NCI-H187 treated with DMSO at 0.1 percent for 48 hours (cell line): ENCODE measurements around the gene LRRFIP2.
"Not testable (repeated sequence)": the region's sequence is repeated elsewhere in the genome, so short reads cannot be mapped to it uniquely, and the experiment has no call there.

Experiments
- DNase-seq: peaks from one replicate; lab custom pipeline; 2025; lab: John Stamatoyannopoulos, UW

LRRFIP2 gene

DNA sequence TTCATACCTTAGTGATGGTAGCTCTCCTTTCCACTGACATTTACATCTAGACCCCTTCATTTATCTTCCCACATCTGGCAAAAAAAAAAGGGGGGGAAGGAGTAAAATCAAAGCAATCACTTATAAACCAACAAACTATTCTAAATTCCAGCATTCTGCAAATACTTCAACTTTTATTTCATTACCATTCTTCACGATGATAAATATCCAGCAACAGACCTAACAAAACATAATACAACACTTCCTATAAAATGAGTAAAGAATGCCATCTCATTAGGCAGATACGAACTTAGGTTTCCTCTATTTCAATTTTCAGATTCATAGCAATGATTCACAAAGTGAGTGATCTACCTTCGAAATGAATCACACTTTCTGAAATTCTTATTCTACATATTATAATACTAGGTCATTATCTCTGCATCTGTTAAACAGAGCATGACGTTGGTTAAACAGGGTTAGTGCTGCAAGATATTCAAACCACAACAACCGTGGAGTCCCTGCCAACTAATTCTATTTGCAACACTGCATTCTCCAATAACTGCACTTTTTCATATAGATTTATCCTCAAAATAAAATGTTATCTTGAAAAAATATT lies at the start of gene LRRFIP2:
Gene LRRFIP2, minus strand, starts transcription at position 51 of the 595 bp plus-strand sequence. CDS start 25,599 bp downstream, outside the sequence.
- no peak for DNase-seq

GRCh38 chr3:37223576-37223975 lies 49.2 kb upstream of the LRRFIP2 start:
- DNase-seq = no peak

DNA sequence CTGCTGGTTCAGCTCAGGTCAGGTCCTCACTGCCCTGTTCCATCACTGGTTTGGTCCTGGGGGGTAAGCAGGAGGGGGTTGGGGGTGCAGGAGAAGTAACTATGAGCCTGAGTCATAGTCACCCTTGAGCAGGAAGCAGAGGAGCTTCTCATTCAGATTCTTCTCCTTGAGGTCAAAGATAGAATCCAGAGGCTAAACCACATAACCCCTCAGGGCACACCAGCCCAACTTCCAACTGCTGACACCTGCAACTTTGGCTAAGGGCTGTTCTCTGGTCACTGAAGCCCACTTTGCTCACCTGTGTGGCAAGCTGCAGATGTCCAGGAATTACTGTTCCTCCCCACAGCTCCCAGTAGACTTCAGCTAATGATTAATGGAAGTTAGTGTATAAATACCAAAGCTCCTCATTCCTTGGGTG lies 48.8 kb upstream of the LRRFIP2 start:
- no peak for DNase-seq

DNA sequence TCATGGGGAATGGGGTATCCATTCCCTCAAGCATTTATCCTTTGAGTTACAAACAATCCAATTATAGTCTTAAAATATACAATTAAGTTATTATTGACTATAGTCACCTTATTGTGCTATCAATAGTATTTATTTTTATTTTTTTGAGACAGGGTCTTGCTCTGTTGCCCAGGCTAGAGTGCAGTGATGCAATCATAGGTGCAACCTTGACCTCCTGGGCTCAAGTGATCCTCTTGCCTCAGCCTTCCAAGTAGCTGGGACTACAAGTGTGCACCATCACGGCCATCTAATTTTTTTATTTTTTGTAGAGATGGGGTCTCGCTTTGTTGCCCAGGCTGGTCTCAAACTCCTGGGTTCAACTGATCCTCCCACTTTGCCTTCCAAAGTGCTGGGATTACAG lies 48.2 kb upstream of the LRRFIP2 start:
- DNase-seq = not testable (repeated sequence)

- DNase-seq = no peak
These were observed 47.0 kb upstream of the LRRFIP2 start for GRCh38 chr3:37221407-37221806.

DNA sequence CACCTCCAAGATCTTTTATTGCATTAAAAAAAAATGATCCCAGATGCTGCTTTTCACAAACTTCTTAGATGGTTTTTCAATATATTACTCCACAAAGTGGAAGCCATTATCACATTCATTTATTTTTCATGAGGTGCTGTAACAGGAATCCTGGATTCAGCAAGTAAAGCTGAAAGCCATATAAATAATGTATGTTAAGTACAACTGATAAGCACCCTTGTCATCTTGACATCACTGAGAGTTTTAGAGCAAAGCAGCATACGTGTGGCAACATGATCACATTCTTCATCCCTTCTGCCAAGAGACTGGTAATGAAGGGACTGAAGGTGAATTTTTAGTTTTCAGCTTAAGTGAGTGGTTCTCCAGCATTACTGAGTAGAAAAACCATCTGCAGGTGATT lies 44.9 kb upstream of the LRRFIP2 start:
- peak; percentile 83 for DNase-seq

DNA sequence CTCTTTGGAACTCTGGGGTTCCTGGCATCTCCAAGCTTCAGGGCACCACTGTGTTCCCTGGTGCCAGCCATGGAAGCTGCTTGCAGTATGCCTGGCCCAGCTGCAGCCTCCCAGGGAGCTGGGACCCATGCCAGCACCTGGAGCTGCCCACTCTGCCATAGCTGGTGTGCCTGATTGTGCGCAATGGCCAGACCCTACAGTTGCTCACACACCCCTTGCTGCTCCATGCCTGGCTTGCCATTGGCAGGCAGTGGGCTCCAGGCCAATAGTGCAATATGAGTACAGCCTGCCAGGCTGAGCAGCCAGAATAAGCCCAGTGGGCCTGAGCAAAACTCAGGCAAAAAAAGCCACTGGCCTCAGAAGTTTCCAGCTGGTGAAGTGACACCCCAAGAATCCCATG lies 43.8 kb upstream of the LRRFIP2 start:
- DNase-seq = no peak

DNA sequence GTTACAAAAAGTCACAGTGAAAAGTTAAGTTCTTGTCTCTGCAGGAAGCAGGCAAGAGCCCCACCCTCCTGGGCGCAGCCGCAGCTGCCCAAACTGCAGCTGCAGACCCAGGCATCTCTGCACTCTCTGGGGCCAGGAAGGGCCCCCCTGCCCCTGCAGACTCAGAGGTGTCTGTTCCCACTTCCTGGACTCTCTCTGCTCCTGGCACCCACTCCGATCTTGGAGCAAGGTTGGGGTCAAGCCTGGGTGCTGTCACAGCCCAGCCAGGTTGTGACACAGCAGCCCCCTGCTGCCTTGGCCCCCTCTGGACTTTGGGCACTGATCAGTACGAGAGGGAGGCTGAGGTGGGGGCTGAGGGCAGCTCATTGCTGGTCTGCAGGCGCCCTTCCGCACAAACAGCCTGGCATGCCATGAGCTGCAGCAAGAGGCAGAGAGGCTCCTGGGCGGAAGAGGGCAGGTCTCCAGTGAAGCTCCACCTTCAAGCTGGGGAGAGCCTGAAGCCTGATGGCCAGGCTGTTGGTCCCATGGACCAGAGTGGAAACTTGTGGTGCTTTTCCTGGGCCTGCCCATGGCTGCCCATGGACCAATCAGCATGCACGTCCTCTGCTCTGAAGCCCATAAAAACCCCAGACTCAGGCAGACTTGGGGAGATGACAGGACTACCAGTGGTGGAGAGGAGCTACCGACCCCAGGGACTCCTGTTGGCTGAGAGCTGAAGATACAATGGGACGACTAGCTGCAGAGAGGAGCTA lies 42.9 kb upstream of the LRRFIP2 start:
- no peak for DNase-seq

GRCh38 chr3:37216597-37217097 lies 42.3 kb upstream of the LRRFIP2 start:
- no peak for DNase-seq

DNA sequence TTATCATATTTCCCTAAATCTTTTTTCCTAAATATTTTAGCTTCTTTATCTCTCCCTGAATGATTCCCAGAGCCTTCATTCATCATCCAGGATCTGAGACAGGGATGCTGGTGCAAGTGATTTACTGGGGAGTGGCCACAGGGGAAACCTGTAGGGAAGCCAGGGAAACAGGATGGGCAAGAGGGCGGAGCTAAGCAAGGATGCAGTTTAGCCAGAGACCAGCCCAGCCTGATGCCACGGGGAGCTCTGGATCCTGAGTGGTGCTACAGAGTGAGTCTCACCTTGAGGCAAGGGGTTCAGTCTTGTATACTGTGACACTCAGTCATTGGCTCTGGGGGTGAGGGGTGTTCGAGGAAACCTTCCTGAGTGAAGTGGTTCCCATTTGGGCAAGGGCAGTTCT lies 39.7 kb upstream of the LRRFIP2 start:
- DNase-seq = no peak

DNA sequence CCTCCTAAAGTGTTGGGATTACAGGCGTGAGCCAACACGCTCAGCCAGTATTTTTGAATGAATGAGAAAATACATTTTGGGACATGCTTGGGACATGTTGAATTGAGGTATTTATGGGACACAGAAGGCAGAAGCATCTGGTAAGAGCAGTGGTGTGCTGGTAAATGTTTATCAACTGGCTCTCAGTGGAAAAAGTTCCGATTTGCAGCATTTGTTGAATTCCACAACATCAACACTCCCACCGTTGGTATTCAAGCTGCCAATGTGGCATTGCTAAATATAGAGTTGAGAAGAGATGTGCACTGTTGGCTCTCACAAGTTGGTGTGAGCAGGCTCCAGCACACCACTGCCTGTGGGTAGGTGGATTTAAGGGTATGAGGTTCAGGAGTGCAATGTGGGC lies 35.8 kb upstream of the LRRFIP2 start:
- no peak for DNase-seq

- DNase-seq = not testable (repeated sequence)
These were observed 34.2 kb upstream of the LRRFIP2 start for GRCh38 chr3:37208576-37208975.

DNA sequence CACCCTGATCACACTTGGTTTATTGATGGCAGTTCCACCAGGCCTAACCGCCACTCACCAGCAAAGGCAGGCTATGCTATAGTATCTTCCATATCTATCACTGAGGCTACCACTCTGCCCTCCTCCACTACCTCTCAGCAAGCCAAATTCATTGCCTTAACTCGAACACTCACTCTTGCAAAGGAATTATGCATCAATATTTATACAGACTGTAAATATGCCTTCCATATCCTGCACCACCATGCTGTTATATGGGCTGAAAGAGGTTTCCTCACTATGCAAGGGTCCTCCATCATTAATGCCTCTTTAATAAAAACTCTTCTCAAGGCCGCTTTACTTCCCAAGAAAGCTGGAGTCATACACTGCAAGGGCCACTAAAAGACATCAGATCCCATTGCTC lies 33.6 kb upstream of the LRRFIP2 start:
- DNase-seq = not testable (repeated sequence)

GRCh38 chr3:37206041-37206440 lies 31.7 kb upstream of the LRRFIP2 start:
- not testable (repeated sequence) for DNase-seq

DNA sequence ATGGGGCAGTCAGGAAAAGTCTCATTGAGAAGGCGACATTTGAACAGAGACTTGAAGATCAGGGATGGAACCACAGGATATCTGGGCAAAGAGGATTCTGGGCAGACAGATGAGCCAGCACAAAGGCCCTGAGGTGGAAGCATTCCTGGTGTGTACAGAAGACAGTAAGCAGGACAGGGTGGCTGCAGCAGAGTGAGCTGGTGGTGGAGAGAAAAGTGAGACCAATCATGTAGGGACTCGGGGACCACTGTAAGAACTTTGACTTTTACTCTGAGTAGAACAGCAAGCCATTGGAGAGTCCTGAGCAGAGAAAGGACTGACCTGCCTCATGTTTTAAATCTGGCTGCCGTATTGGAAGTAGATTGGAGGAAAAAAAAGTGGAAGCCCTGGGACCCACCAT lies 29.9 kb upstream of the LRRFIP2 start:
- DNase-seq = no peak

- DNase-seq = no peak
These were observed 27.7 kb upstream of the LRRFIP2 start for GRCh38 chr3:37202035-37202434.

GRCh38 chr3:37200141-37200540 lies 25.8 kb upstream of the LRRFIP2 start:
- no peak for DNase-seq

DNA sequence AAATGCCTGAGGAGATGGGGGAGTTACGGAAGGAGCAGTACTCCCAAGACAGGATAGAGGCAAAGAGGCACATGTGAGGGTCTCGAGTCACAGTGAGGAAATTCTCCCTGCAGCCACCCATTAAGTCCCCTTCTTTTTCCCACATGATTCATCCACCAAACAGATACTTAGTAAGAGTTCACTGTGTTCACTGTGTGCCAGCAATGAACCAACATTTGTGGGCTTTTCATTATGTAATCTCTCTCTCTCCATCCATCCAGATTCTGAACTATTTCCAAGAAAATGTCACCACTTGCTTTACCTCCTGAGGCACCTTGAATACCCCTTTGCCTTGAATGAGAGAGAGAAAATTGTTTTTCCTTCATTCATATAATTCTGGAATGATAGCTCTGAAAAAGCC lies 24.6 kb upstream of the LRRFIP2 start:
- DNase-seq = no peak

DNA sequence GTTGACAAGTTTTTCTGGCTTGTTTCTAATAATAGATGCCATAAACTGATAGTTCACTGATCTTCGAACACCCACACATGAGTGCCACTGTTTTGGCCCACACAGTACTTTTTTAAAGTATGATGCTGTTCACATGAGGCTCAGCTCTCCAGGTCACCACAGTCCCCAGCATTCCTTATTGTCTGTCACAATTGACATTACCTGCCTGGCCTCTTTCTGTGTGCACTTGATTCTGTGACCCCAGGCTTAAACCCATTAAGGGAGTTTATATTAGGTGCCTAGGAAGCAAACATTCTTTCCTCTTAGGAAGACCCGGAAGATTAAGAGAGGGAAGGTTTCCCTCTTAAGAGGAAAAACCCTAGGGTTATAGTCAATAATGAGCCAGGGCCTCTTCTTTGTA lies 24.2 kb upstream of the LRRFIP2 start:
- DNase-seq = no peak

DNA sequence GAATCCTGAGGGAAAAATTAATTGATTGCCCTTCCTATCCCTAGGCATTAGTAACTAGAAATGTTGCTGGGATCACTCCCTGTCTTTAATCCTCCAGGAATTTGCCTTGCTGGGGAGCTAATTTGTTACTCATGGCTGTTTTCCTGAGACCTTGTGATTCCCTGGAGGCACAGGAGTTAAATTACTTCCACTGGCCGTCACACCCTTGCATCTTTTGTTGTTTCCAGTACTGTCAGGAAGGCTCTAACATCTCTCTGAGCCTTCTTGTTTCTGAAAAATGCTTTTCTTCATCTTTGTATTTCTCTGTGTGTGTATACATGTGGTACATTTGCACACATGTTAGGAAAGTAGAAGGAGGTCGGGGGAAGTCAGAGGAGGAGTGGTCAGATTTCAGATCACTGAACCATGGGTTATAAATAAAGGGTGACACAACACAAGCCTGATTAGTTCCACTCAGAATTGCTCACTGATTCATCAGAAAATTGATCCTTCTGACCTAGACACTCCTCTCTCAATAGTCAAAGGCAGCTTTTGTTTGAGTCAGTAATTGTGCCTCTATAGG lies 23.5 kb upstream of the LRRFIP2 start:
- DNase-seq = no peak

GRCh38 chr3:37194533-37194932 lies 20.2 kb upstream of the LRRFIP2 start:
- DNase-seq = no peak

GRCh38 chr3:37190667-37191066 lies 16.3 kb upstream of the LRRFIP2 start:
- DNase-seq = no peak

- DNase-seq = no peak
These were observed 14.7 kb upstream of the LRRFIP2 start for GRCh38 chr3:37189109-37189508.
